C4-2B (cell line): ENCODE measurements around the gene MYH4.
A peak's percentile ranks its signal among the peaks of the same experiment; 100 is the strongest.

Source experiments
- H3K27ac ChIP-seq: fragments of 450-650 bp; 2 replicates; pipeline ENCODE4 v1.5.1; 2017
- CTCF ChIP-seq: fragments of 450-650 bp; conservative IDR thresholded peaks from 2 replicates; pipeline ENCODE4 v1.5.1; 2017; ENCODE audit warnings: mild to moderate bottlenecking
- ZFX ChIP-seq: fragments of 450-650 bp; IDR thresholded peaks from 2 replicates; pipeline ENCODE4 v1.6.1; 2017

MYH4 gene

GRCh38 chr17:10492004-10492403, 22.6 kb upstream of the MYH4 start:
- H3K27ac ChIP-seq = no peak overlapping the region

GRCh38 chr17:10482252-10482651, 12.9 kb upstream of the MYH4 start:
- TF ChIP-seq CTCF = no peak
- TF ChIP-seq ZFX = no peak
- H3K27ac ChIP-seq = no peak overlapping the region

More at GRCh38 chr17:10492004-10492403, 22.6 kb upstream of the MYH4 start:
- no peak for TF ChIP-seq CTCF
- TF ChIP-seq ZFX = no peak

- no peak for TF ChIP-seq CTCF
- TF ChIP-seq ZFX = no peak
- H3K27ac ChIP-seq = no peak overlapping the region
These were observed 8.3 kb upstream of the MYH4 start for GRCh38 chr17:10477701-10478100.

GRCh38 chr17:10474536-10474935, 5.2 kb upstream of the MYH4 start:
- TF ChIP-seq ZFX = no peak
- no peak for TF ChIP-seq CTCF
- no peak overlapping the region for H3K27ac ChIP-seq

GRCh38 chr17:10471858-10472257, 2.5 kb upstream of the MYH4 start:
- TF ChIP-seq CTCF = no peak
- TF ChIP-seq ZFX = no peak
- no peak overlapping the region for H3K27ac ChIP-seq

- TF ChIP-seq CTCF (0 out of 2 replicates have a peak, but pooled peaks have one; percentile 17), ZFX (no peak)
- no peak overlapping the region for H3K27ac ChIP-seq
These were observed 6.0 kb downstream of the MYH4 start for GRCh38 chr17:10463402-10463801.

GRCh38 chr17:10460062-10460461, 9.3 kb downstream of the MYH4 start:
- TF ChIP-seq CTCF (no peak), ZFX (no peak)
- H3K27ac ChIP-seq = no peak overlapping the region
